Upper lobe of left lung (tissue), 4 donors: Measurements from ENCODE around the gene FAM131B.

Experiments used
- CTCF ChIP-seq, 6 experiments: fragments of 450-650 bp in 4 of 6; fragments of 200-600 bp in 2 of 6; sonication (generic) in 2 of 6; IDR thresholded peaks; one replicate each; pipeline ENCODE4 v1.5.1; 2016 to 2019; ENCODE audit warnings: antibody characterized with exemption in 6 of 6
- EP300 ChIP-seq, 4 donors: sonication (generic); formaldehyde crosslinking; IDR thresholded peaks; one replicate each; pipeline ENCODE4 v1.5.1; 2017; ENCODE audit warnings: antibody characterized with exemption in 4 of 4, control low read depth in 2 of 4
- POLR2A ChIP-seq, 4 donors: fragments of 450-650 bp; IDR thresholded peaks; one replicate each; pipeline ENCODE4 v1.5.1; 2016 to 2017; ENCODE audit warnings: antibody characterized with exemption in 4 of 4, mild to moderate bottlenecking in 2 of 4
- POLR2AphosphoS5 ChIP-seq, 2 donors: sonication (generic); formaldehyde crosslinking; IDR thresholded peaks; one replicate each; pipeline ENCODE4 v1.5.1; 2017; ENCODE audit warnings: antibody characterized with exemption in 2 of 2

DNA sequence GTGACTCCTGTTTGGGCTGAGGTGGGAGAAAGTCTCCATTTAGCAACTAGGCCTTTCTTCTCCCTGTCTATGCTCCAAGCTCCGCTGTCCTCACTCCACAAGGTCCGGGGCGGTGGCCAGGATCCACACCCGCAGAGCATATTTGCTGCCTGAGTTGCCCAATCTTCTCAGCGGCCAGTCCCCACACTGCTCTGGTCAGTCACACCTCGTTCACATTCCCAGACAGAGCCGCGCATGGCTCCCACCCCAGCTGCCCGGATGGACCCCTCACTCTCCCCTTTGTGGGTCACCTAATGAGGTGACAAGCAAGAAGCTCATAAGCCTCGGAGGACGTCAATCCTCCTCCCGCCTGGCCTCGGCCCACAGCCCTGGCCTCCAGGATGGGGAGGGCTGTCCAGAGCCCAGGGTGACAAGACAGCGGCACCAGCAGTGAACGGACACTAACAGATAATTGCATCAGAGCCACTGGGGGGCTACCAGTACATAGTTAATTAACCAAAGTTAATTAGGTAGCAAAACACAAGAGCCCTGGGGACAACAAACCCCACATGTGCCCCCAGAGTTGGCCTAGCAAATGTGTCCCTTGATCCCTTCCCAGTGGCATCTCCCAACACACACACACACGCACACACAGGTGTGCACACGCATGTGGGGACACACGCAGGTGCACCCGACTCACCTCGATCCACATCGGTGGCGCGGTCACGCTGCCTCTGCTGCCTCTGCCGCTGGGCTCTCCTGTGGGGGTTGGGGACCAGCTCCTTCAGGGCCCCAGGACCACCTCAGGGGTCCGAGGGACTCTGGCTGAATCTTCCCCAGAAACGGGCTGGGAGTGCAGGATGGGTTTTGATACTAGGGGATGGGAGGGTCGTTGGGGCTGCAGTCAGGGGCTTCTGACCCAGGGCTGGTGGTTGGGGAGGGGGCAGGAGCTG lies 34.4 kb upstream of the FAM131B start:
- TF ChIP-seq CTCF (IDR thresholded peaks at IDR 0.05): no peak
- no peak for TF ChIP-seq POLR2A (IDR thresholded peaks at IDR 0.05)
- TF ChIP-seq POLR2AphosphoS5 (IDR thresholded peaks at IDR 0.05): peak; percentile 64 to 72
- TF ChIP-seq EP300 (IDR thresholded peaks at IDR 0.05): no peak
